ENCODE data around the gene CDH4.

The CDH4 gene

GRCh38 chr20:61303675-61304074 lies 51.6 kb downstream of the CDH4 start:
- no peak for DNase-seq

- no peak for DNase-seq
Measured at GRCh38 chr20:61304750-61305149, 52.7 kb downstream of the CDH4 start.

GRCh38 chr20:61306937-61307475 lies 54.9 kb downstream of the CDH4 start:
- no peak for DNase-seq

- no peak for DNase-seq
Measured at GRCh38 chr20:61307686-61308476, 55.8 kb downstream of the CDH4 start.

- no peak for DNase-seq
Measured at GRCh38 chr20:61308477-61308774, 56.4 kb downstream of the CDH4 start.

GRCh38 chr20:61310954-61311353 lies 58.9 kb downstream of the CDH4 start:
- DNase-seq = no peak

GRCh38 chr20:61311656-61312387 lies 59.8 kb downstream of the CDH4 start:
- no peak for DNase-seq

GRCh38 chr20:61312925-61313324 lies 60.9 kb downstream of the CDH4 start:
- no peak for DNase-seq

GRCh38 chr20:61313396-61313795 lies 61.3 kb downstream of the CDH4 start:
- no peak for DNase-seq

GRCh38 chr20:61314326-61315010 lies 62.4 kb downstream of the CDH4 start:
- DNase-seq = no peak

GRCh38 chr20:61315319-61315718 lies 63.3 kb downstream of the CDH4 start:
- no peak for DNase-seq

- no peak for DNase-seq
Measured at GRCh38 chr20:61316346-61316745, 64.3 kb downstream of the CDH4 start.

- no peak for DNase-seq
Measured at GRCh38 chr20:61317966-61318530, 66.0 kb downstream of the CDH4 start.

- no peak for DNase-seq
Measured at GRCh38 chr20:61320691-61321425, 68.8 kb downstream of the CDH4 start.

GRCh38 chr20:61321481-61321880 lies 69.4 kb downstream of the CDH4 start:
- DNase-seq = no peak

GRCh38 chr20:61322151-61322865 lies 70.2 kb downstream of the CDH4 start:
- no peak for DNase-seq

- DNase-seq = no peak
Measured at GRCh38 chr20:61324906-61325305, 72.8 kb downstream of the CDH4 start.

- DNase-seq = no peak
Measured at GRCh38 chr20:61325718-61326117, 73.7 kb downstream of the CDH4 start.

GRCh38 chr20:61328911-61329558 lies 77.0 kb downstream of the CDH4 start:
- DNase-seq = no peak

- no peak for DNase-seq
Measured at GRCh38 chr20:61330441-61330840, 78.4 kb downstream of the CDH4 start.

- no peak for DNase-seq
Measured at GRCh38 chr20:61331543-61331942, 79.5 kb downstream of the CDH4 start.
